Body of pancreas (tissue), 4 donors: ENCODE measurements around the gene NUSAP1. TPM values are rescaled to one million over a fixed set of nuclear protein-coding genes. Genes with fewer than 3 reads are reported as not detected.

Experiments
- ATAC-seq: fragments of 150-250 bp; one replicate; pipeline ENCODE4 v1.9.1; 2016
- DNase-seq, 4 donors: peaks; one replicate each; pipeline ENCODE4 v3.0.0-alpha.2; 2019
- H3K27ac ChIP-seq, 4 donors: fragments of 200-600 bp; sonication (generic); 1 replicate in 3 of 4; 2 replicates in 1 of 4; pipeline versions ENCODE4 v1.5.1 to v1.6.1; 2016 to 2019; ENCODE audit warnings: mild to moderate bottlenecking in 1 of 4, mixed read lengths in 1 of 4, moderate library complexity in 1 of 4
- H3K27me3 ChIP-seq, 2 donors: fragments of 200-600 bp; sonication (generic); one replicate each; pipeline ENCODE4 v1.6.0; 2016; ENCODE audit warnings: mild to moderate bottlenecking in 1 of 2
- H3K36me3 ChIP-seq, 2 donors: fragments of 200-600 bp; sonication (generic); replicated peaks in 1 of 2; 2 replicates each; pipeline ENCODE4 v1.5.1; 2016; ENCODE audit warnings: low read depth in 2 of 2; ENCODE audit not compliant: insufficient read depth in 1 of 2
- H3K4me1 ChIP-seq: fragments of 200-600 bp; sonication (generic); one replicate; pipeline ENCODE4 v1.6.0; 2016
- H3K4me3 ChIP-seq, 2 donors: fragments of 200-600 bp; sonication (generic); 1 replicate in 1 of 2; 2 replicates in 1 of 2; pipeline ENCODE4 v1.5.1; 2016 to 2019
- H3K9me3 ChIP-seq, 3 donors: fragments of 200-600 bp; sonication (generic); 1 replicate in 2 of 3; 2 replicates in 1 of 3; pipeline ENCODE4 v1.5.1; 2016
- CTCF ChIP-seq, 7 experiments: fragments of 450-650 bp in 4 of 7; fragments of 200-600 bp in 3 of 7; sonication (generic) in 3 of 7; IDR thresholded peaks; one replicate each; pipeline ENCODE4 v1.5.1; 2016 to 2019; ENCODE audit warnings: antibody characterized with exemption in 7 of 7
- POLR2A ChIP-seq, 3 donors: fragments of 450-650 bp; IDR thresholded peaks; one replicate each; pipeline ENCODE4 v1.6.1; 2016; ENCODE audit warnings: antibody characterized with exemption in 3 of 3, mild to moderate bottlenecking in 2 of 3
- WGBS, 2 donors: methylation state at CpG; one replicate each; pipeline ENCODE4 v1.1.5; 2017; 5-methylcytosine and 5-hydroxymethylcytosine counted together
- intact Hi-C: fragments of 100-400 bp; cut with DNase I; formaldehyde crosslinking; loops from one replicate; pipeline ENCODE4 v1.15.1; 2023
- total RNA-seq, 2 donors: library from RNA; depleted of rRNA; stranded (reverse); fragments of >200 nt; gene quantifications; one replicate each; pipeline ENCODE4 v1.1.0, GENCODE V29; 2016

The NUSAP1 gene
- total RNA-seq, 2 donors from 2014 or later = 2.1 to 5.3 TPM

GRCh38 chr15:41407341-41407740, 74.7 kb downstream of the NUSAP1 start:
- no peak for TF ChIP-seq CTCF (IDR thresholded peaks at IDR 0.05)
- no peak for TF ChIP-seq POLR2A (IDR thresholded peaks at IDR 0.05)
- intact Hi-C loops = no loop called here
- DNase-seq (no peak), ATAC-seq (no peak)
- peaks cover 16% of the 10 kb centered on the region for H3K4me1 ChIP-seq
- 74 to 84% methylated on average over 5 of the region's 5 CpGs for WGBS, 2 donors
- no peaks in the 10 kb centered on the region for H3K36me3 ChIP-seq
- no peak overlapping the region for H3K27ac ChIP-seq
- H3K4me3 ChIP-seq = no peak overlapping the region
- no peaks in the 10 kb centered on the region for H3K9me3 ChIP-seq
- no peaks in the 10 kb centered on the region for H3K27me3 ChIP-seq

- Histone ChIP-seq H3K4me1 (peaks cover 11% of the 10 kb centered on the region), H3K27ac (peak overlapping the region in 3 of 4 donors; percentile 37 to 72 (median 54)), H3K9me3 (no peaks in the 10 kb centered on the region), H3K36me3 (no peaks in the 10 kb centered on the region), H3K4me3 (no peak overlapping the region), H3K27me3 (no peaks in the 10 kb centered on the region)
- intact Hi-C loops = no loop called here
- DNase-seq (peak; percentile 48 to 72 (median 60)), ATAC-seq (peak; percentile 91)
- TF ChIP-seq CTCF (IDR thresholded peaks at IDR 0.05) (no peak), POLR2A (IDR thresholded peaks at IDR 0.05) (peak in 2 of 3 donors; percentile 10 to 19)
- WGBS, 2 donors = 19 to 37% methylated on average over 2 of the region's 2 CpGs
These were observed 75.6 kb downstream of the NUSAP1 start for GRCh38 chr15:41408234-41408641.

DNA sequence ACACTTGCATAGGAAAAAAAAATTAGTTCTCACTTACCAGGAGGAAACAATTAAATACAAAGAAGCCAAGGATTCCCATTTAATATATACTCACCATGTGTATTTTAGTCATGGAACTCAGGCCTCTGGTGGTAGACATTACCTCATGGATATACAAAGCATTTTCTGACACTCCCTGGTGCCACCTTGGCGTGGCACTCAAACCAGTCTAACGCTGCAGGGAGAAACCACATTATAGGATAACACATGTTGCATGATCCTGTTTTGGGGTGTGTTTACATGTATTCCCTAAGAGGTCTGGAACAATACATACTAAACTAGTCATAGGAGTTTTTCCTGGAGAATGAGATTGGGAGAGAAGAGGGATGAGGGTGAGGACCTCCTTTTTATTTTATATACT, 78.3 kb downstream of the NUSAP1 start:
- TF ChIP-seq CTCF (IDR thresholded peaks at IDR 0.05) (no peak), POLR2A (IDR thresholded peaks at IDR 0.05) (no peak)
- intact Hi-C loops = no loop called here
- H3K27me3 ChIP-seq = no peaks in the 10 kb centered on the region
- H3K27ac ChIP-seq = no peak overlapping the region
- no peak overlapping the region for H3K4me3 ChIP-seq
- no peak for DNase-seq
- no peaks in the 10 kb centered on the region for H3K36me3 ChIP-seq
- WGBS, 2 donors = 79 to 82% methylated on average over 2 of the region's 2 CpGs
- H3K4me1 ChIP-seq = peaks cover 17% of the 10 kb centered on the region
- no peak for ATAC-seq
- no peaks in the 10 kb centered on the region for H3K9me3 ChIP-seq

DNA sequence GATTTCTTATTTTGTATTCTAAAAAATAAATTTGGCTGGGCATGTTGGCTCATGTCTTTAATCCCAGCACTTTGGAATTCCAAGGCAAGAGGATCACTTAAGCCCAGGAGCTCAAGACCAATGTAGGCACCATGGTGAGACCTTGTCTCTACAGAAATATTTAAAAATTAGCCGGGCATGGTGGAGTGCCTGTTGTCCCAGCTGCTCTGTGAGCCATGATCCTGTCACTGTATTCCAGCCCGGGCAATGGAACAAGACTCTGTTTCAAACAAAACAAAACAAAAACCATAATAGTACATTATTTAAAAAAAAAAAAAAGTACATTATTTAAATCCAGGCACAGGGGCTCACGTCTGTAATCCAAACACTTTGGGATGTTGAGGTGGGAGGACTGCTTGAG, 78.8 kb downstream of the NUSAP1 start:
- intact Hi-C loops = no loop called here
- Histone ChIP-seq H3K4me3 (no peak overlapping the region), H3K27me3 (no peaks in the 10 kb centered on the region), H3K4me1 (peaks cover 20% of the 10 kb centered on the region), H3K9me3 (no peaks in the 10 kb centered on the region), H3K27ac (no peak overlapping the region), H3K36me3 (no peaks in the 10 kb centered on the region)
- DNase-seq = no peak
- no peak for TF ChIP-seq CTCF (IDR thresholded peaks at IDR 0.05)
- TF ChIP-seq POLR2A (IDR thresholded peaks at IDR 0.05) = no peak
- WGBS, 2 donors = 82 to 84% methylated on average over 3 of the region's 3 CpGs
- ATAC-seq = no peak

- WGBS, 2 donors = 25 to 31% methylated on average over 20 of the region's 20 CpGs
- Histone ChIP-seq H3K27me3 (no peaks in the 10 kb centered on the region), H3K4me1 (peaks cover 39% of the 10 kb centered on the region), H3K27ac (peak overlapping the region; percentile 52 to 88 (median 82)), H3K36me3 (no peaks in the 10 kb centered on the region), H3K9me3 (no peaks in the 10 kb centered on the region), H3K4me3 (peak overlapping the region; percentile 97 to 99)
- ATAC-seq (peak; percentile 13), DNase-seq (no peak)
- TF ChIP-seq POLR2A (IDR thresholded peaks at IDR 0.05) = no peak
- no peak for TF ChIP-seq CTCF (IDR thresholded peaks at IDR 0.05)
- intact Hi-C loops = no loop called here
These were observed 83.6 kb downstream of the NUSAP1 start for GRCh38 chr15:41416128-41416741.
